GM19238 (cell line): Measurements from ENCODE around the gene SULF2.

Experiments
- DNase-seq: peaks from one replicate; pipeline ENCODE4 v3.0.0; 2011; ENCODE audit warnings: low spot score; ENCODE audit not compliant: insufficient read length

SULF2 gene

DNA sequence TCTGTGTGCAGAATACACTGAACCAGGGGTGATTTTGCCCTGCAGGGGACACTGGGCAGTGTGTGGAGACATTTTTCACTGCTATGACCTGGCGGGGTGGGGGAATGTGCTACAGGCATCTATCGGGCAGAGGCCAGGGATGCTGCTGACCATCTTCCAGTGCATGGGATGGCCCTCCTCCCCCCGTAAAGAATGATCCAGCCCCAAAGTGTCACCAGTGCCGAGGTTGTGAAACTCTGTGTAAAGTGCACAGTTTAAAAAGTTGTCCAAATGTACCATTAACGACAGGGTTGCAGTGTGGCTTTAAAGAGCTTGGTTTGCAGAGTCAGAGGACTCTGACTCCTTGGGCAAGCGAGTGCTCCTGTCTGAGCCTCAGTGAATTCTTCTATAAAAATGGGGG lies 72.1 kb downstream of the SULF2 start:
- no peak for DNase-seq

DNA sequence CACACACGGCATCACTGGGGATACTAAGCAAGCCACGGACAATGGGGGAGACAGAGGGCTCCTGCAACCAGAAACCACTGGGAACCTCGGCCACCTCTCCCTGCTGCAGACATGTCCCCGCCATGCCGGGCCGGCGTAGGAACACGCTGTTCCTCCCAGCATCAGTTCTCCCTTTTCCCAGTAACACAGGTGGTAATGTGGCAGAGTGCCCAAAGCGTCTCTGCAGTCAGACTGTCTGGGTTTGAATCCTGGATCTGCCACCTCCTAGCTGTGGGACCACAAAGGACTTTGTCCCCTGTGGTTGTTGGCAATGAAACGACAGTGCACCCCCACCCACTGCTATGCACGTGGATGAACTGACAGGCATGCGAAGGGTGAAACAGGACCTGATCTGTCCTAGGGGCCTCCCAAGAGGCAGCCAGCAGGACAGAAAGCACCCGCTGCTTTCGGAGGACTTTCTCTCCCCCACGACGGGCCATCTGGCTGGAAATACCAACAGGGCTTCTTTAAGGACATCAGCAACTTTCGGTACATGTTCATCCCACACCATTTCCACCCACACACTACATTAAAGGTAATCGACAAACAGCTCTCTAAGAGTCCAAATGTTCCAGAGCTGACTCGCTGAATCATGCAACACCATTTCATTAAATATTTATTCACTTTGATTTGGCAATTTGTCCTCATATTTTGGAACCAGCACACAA lies 74.1 kb downstream of the SULF2 start:
- DNase-seq, result no peak

DNA sequence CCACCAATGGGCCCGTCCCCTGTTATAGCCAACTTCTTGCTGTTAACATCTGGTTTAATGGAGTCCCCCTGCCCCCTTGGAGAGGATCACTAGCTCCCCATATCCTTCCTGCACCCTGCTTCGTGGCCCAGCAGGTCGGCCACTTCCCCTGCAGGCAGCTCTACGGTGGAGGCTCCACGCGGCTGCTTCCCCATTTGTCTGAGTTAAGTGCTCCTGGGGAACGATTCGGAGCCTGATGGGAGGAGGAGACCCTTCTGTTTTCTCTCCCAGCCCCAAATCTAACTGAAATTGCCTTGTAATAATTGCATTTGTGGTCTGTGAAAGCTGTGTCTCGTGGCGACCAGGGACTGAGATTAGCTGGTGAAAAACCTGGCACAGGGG lies 74.6 kb downstream of the SULF2 start:
- no peak for DNase-seq

DNA sequence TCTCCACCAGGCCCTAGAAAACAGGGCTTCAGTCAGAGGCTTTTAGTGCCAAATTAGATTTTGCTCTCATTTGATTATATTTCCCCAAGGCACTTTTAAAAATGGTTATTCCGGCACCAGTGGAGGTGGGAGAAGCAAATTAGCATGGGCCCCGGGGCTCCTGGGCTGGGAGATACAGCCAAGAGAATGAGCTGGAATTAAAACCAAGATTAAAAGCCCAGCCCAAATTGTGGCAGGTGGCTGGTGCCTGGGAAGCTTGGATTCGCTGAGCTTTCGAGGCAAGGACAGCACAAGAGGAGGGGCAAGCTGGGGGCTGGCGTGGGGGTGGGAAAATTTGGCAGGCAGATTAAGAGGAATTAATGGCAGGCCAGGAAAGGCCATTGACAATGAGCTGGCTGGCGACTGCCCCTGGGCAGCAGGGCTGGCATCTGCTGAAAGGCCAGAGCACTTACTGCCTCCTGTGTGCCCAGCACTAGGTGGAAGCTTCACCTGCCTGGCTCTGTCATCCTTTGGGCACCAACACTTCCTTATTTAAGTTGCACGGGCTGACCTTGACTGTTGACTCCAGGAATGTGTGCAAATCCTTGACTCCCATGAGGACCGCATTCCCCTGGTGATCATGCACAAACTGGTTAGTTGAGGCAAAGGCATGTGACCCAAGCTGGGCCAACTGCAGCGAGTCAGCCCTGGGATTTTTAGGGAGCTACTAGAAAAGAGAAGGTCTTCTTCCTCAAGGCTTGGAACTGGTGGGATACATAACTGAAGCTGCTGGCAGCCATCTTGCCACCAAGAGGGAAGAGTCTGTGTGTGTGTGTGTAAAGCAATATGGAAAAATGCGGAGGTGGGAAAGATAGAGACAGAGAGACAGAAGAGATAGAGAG lies 76.1 kb downstream of the SULF2 start:
- DNase-seq, result no peak

DNA sequence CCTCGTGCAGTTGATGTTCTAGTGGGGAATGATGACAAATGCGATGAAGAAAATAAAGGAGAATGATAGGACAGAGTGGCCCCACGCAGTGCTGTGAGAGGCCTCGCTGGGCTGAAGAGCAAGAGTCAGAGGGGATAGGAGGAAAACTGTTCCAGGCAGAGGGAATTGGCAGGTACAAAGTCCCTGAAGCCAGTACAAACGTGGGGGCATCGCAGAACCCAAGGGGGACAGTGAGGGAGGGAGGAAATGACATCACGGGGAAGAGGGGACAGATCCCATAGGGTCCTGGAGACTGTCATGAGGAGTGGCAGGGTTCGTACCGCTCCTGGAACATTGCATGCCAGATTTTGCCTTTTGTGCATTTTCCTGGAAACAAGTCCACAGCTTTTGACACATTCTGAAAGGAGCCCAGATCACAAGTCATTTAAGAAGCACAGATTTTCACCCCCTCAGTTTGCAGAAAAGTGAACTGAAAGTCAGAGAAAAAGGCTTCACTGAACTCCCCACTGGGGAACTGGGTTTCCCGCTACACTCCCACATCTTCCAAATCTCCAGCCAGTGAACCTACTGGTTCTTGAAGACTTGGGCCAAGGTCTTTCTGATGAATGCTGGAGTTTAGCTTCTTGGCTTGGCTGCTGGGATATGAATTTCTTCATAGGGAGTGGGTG lies 77.0 kb downstream of the SULF2 start:
- DNase-seq, result peak; percentile 23

DNA sequence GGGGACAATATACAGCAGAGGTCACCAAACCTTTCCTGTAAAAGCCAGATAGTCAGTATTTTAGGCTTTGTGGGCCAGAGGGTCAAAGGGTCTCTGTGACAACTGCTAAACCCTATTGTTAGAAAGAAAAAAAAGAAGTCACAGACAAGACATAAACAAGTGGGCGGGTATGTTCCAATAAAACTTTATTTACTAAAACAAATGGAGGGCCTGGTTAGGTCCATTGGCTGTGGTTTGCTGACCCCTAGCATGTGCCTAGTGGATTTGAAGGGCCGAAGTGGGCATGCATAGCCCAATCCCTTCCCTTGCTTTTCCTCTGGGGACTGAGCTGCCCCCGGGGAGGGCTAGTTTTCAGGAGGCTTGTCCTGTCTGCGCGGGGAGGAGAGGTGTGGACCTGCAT lies 78.9 kb downstream of the SULF2 start:
- DNase-seq, result no peak

DNA sequence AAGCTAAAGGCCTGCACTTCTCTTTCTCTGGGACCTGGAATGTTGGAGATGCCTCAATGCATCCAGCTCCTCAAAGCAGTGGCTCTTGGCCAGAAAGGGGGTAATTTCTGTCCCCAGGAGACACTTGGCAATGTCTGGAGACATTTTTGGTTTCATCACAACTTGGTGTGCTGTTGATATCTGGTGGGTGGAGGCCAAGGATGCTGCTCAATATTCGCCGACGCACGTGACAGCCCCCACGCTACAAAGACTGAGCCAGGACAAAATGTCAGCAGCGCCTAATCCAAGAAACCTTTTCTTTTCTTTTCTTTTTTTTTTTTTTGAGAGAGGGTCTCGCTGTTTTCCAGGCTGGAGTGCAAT lies 79.8 kb downstream of the SULF2 start:
- no peak for DNase-seq

DNA sequence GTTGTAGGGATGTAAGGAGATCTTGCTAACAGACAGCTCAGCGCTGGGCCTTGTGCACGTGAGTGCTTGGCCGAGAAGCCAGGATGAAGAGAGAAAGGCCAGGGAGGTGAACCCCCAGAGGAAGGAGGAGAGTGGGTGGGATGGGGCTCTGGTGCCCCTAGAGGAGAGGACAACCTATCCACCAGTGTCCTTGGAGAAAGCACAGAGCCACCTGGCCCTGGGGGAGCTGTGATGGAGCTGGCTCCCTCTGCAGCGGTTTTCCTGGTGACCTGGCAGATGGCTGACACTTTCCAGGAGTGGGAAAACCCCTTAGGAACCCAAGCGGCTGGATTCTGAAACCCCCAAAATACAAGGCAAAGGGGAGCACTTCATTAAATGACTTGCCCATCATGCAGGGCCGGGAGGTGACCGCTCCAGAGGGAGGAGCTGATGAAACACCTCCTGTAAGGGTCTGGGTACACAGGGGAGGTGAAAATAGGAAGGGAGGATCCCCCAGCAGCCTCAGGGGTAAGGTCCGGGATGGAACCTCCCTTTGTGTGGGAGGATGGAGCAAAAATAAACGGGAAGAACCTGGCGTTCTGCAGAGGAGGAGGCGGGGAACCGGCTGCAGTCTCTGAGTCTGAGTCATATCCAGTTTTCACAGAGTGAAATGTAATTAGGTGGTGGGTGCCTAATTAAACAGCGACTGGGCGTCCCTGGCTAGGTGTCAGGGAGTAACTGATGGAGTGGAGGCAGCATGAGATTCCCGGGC lies 80.4 kb downstream of the SULF2 start:
- no peak for DNase-seq

DNA sequence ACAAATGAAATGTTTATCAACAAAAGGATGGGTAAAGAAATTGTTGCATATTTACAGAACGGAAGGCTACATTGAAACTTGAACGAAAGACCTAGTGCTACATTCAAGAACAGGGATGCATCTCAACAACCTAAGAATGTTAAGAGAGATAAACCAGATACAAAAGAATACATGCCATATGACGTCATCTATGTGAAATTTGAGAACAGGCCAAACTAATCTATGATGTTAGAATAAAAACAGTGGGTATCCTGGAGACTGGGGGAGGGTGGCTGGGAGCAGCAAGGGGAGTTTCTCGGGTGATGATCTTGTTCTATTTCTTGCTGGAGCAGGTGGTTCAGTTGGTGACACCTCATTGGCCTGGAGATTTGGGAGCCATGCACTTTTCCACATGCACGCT lies 81.5 kb downstream of the SULF2 start:
- DNase-seq, result no peak

DNA sequence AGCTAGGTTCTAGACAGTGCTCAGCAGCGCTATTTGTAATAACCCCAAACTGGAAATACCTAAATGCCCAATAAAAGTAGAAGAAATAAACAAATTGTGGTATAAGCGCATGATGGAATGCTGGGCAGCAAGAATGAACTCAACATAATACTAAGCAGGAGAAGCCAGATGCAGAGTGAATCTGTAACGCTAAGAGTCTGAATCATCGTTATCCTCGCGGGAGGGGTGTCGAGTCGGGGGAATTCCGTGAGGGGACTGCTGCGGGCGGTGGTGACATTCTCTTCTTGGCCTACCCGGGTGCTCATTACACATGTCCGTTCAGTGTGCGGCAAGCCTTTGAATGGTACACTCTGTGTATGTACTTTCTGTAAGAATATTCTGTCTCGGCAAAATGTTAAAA lies 83.7 kb downstream of the SULF2 start:
- DNase-seq, result no peak

DNA sequence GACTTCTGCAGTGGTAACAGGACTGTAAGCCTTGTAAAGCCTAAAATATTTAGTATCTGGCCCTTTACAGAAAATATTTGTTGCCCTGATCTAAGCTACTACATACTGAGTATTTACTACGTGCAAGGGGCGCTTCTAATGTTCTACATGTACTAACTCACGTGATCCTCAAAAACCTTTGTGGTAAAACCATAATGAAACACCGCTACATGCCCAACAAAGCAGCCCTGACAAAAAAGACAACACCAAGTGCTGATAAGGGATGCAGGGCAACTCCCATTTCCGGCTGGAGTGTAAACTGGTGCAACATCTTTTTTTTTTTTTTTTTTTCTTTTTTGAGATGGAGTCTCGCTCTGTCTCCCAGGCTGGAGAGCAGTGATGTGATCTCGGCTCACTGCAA lies 85.0 kb downstream of the SULF2 start:
- DNase-seq, result no peak

DNA sequence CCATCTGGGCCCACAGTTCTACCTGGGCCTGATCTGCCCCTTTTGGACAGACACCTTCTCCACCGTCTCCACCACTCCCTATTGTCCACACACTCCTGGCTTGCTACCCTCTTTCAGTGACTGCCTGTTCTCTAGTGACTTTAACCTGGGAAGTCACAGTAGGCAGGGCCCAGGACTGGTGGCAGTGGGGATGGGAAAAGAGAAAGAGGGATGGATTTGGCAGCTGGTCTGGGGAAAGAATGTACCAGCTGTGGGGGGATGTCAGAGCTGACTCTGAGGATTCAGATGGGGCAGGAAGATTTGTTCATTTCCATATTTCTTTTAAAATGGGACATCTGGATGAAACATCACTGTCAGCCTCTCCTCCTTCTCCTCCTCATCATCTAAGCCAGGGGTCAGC lies 85.5 kb downstream of the SULF2 start:
- no peak for DNase-seq

DNA sequence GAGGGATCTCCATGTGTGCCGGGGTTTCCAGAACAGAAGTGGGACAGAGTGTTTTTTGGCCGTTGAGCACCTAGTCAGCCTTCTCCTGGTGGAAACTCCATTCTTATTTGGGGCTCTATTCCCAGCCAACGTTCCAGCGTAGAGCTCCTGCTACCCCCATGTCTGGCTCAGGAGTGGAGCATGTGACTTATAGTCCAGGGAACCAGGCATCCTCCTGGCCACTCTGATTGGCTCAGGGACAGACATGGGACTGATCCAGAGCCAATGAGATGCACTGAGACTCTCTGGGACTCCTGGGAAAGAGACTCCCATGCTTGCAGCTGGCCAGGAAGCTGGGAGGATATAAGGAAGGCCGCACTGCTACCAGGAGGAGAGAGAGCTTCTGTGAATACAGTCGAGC lies 87.1 kb downstream of the SULF2 start:
- no peak for DNase-seq

DNA sequence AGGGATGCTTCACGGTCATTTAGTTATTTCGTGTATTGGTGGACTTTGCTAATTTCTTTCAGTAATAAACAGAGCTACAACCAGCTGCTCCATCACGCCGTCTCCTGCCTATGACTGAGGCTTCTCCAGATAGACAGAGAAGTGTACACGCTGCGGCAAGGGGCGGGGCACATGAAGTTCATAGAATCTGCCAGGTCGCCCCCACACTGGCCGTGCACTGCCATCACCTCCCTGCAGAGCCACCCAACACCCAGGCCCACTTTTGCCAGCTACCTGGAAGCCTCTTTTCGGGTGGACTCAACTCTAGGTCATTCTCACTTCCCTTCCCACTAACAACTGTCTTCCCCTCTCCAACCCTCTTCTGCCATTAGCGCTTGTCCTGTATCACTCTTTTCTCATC lies 88.4 kb downstream of the SULF2 start:
- DNase-seq, result no peak

DNA sequence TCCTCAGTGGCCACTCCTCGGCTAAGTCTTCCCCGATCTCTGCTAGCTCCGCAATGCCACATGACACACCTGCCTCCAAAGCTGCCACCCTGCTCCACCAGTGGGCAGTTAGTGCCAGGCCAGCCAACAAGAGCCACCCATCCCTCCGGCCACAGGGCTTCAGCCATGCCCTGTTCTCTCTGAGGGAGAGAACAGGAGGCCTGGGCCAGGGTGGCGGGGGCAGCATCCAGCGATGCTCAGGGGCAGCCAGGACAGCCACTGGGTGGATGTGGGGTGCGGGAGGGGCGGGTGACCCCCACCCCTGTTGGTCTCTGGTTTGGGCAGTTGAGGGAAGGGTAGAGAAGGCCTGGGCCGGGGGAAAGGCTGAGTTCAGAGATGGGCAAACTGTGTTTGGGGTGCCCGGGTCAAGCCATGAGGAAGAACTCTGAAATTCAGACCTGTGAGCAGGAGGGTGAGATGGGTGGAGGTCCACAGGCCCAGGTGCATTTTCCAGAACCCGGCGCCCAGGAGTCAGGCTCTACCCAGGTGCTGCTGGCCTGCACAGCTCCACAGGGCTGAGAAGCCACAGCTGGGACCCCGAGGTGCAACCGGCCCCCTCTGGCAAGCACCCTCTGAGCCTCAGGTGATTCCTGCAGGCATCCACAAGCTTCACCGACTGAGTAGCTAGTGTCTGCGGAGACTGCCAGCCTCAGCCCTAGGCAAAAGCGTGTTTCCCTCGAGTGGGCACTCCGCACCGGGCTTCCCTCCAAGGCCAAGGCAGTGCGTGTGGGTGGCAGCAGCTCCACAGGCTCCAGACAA lies 91.1 kb downstream of the SULF2 start:
- no peak for DNase-seq

DNA sequence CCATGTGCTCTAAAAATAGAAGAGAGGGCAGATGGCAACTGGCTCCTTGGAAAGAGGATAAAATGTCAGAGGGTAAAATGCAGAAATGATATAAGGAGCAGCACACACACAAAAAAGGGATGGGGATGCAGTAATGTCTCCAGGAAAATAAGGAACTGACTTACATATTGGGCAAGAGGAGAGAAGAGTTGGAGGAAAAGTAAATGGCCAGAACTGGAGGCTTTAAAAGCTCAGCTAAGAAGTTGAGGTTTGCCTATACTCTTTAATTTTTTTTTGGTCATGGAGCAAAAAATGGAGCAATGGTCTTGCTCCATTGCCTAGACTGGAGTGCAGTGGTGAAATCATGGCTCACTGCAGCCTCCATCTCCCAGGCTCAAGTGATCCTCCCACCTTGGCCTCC lies 93.7 kb downstream of the SULF2 start:
- no peak for DNase-seq

DNA sequence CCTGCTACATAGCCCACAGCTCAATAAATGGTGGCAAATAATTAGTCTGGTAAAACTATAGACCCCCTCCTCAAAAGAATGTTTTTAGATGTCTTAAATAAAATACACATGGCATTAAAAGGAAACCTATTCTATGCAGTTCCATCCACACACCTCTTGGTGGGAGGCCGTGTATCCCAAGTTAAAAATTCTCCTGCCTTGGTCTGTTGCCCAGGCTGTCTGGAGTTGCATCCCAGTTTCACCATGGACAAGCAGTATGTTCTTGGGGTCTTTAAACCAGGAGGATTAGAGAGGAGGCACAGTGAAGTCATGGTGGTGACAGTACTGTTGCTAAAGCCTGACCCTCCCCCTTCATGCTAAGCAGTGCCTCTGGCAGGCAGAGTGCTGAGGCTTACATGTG lies 95.5 kb downstream of the SULF2 start:
- no peak for DNase-seq

DNA sequence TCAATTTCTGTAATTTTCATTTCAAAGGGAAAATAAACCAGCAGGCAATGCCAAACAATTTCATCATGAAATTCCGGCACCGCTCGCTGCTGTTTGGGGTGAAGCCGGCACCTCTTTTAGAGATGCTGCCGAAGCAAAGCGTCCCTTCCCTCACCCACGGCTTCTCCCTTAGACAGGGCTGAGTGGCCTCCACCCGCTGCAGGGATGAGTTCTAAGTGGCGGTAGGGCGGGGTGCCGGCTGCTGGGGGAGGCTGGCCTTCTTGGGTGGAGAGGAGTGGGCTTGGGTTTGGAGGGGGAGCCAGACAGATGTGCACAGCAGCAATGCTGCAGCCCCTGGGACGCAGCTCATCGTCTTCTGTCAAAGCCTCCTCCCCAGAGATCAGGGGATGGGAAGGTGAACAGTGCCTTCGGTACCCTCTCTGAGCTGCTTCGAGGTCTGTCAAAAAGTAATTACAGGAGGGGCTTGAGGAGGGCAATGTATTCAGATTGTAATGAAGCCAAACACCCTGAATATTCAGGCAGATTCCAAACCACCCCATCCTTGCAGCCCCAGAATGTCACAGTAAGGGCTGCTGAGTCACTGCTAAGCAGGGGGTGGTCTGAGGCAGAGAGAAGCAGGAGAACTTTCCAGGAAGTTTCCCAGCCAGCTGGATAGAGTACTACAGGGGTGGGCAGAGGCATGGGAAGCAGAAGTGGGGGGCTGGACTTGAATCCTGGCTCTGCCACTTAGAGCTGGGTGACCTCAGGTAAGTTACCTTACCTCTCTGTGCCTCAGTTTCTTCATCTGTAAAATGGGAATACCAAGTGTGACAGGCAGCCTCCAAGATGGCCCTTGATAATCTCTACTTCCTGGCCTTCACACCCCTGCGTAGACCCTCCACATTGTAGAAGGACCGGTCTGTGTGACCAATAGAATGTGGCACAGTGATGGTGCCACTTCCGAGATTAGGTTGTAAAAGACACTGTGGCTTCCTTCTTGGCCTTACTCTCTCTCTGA lies 96.6 kb downstream of the SULF2 start:
- no peak for DNase-seq

DNA sequence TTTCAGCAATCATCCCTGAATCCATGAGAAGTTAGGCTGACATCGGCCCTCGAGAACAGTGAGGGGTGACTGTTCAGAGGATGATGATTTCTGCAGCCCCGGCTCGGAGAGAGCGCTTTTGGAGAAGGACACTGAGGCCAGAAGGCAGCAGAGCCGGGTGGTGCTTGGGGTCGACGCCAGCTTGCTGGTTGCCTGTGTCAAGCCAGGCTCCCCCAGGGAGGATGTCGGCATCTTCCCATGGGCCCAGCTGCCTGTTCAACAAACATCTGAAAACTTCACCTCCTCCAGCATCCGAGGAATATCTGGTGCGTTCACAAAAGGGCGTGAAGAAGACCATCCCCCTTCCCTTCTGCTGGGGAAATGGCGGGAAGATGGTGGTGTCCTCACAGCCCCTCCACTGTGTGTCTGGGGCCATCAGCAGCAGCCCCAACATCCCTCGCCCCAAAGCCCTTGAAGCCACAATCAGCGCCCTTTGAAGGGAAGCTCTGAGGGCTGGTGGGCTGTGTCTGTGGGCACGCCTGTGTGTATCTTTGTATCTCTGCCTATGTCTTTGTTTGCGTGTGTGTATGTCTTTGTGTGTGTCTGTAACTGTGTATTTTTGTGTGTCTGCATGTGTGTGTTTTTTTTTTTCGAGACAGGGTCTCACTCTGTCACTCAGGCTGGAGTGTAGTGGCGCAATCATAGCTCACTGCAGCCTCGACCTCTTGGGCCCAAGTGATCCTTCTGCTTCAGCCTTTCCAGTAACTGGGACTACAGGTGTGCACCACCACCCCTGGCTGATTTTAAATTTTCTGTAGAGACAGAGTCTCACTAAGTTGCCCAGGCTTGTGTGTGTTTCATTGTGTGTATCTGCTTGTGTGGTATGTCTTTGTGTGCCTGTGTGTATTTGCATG lies 97.9 kb downstream of the SULF2 start:
- no peak for DNase-seq
